Pancreas (tissue), 10 donors: ENCODE data around the gene LAMA2. TPM values are rescaled to one million over a fixed set of nuclear protein-coding genes. Genes with fewer than 3 reads are reported as not detected.

Experiments used
- ATAC-seq, 4 donors: fragments of 200-7000 bp; cut with Tn5 transposase; one replicate each; pipeline versions ENCODE4 v1.8.0 to v1.9.1; 2020; ENCODE audit warnings: mild to moderate bottlenecking in 4 of 4, moderate library complexity in 4 of 4
- DNase-seq, 6 donors: peaks; one replicate each; pipeline ENCODE4 v3.0.0-alpha.2; 2020
- FAIRE-seq: peaks from 2 replicates; lab custom pipeline; 2012; peaks lifted over from hg19 to GRCh38; lab: Jason Lieb, UNC
- H3K27ac ChIP-seq, 4 donors: fragments of 200-600 bp; sonication (generic); 1 replicate in 3 of 4; 2 replicates in 1 of 4; pipeline versions ENCODE4 v1.5.0 to v1.8.0; 2020
- H3K27me3 ChIP-seq, 4 donors: fragments of 200-600 bp; one replicate each; pipeline ENCODE4 v1.8.0; 2021
- H3K36me3 ChIP-seq, 3 donors: fragments of 200-600 bp; sonication (generic) in 1 of 3; one replicate each; pipeline versions ENCODE4 v1.5.0 to v1.8.0; 2020 to 2021
- H3K4me1 ChIP-seq, 3 donors: fragments of 200-600 bp; one replicate each; pipeline ENCODE4 v1.8.0; 2021
- H3K4me3 ChIP-seq, 4 donors: fragments of 200-600 bp; sonication (generic) in 2 of 4; one replicate each; pipeline versions ENCODE4 v1.5.0 to v1.8.0; 2020 to 2021
- H3K9me3 ChIP-seq, 4 donors: fragments of 200-600 bp; one replicate each; pipeline ENCODE4 v1.8.0; 2021
- CTCF ChIP-seq, 4 donors: fragments of 200-600 bp; sonication (generic) in 3 of 4; IDR thresholded peaks; one replicate each; pipeline versions ENCODE4 v1.5.0 to v1.8.0; 2021; ENCODE audit warnings: antibody characterized with exemption in 4 of 4
- WGBS, 2 donors: extraction: QIAGEN DNeasy Blood & Tissue Kit; methylation state at CpG; one replicate each; pipeline ENCODE4 v1.1.7; 2013; 5-methylcytosine and 5-hydroxymethylcytosine counted together
- intact Hi-C, 3 donors: fragments of 100-400 bp; cut with DNase I; formaldehyde crosslinking; loops; one replicate each; pipeline versions ENCODE4 v1.11.1 to v1.14.2; 2022
- polyA plus RNA-seq, 2 donors: library from polyadenylated mRNA; stranded (reverse); fragments of 200-250 nt; gene quantifications; one replicate each; pipeline ENCODE4 v1.2.3, GENCODE V29; 2013
- total RNA-seq, 6 donors: library from RNA; stranded (reverse); fragmentation: NEBNext Ultra II Directional in 4 of 6; extraction: Animal tissue kit (Norgen Biotek cat#: 25700) in 4 of 6; gene quantifications; one replicate each; pipeline versions ENCODE4 v1.2.1 to v1.2.4, GENCODE V29; 2021 to 2023
- donor health status: healthy with polysubstance abuse.
- donor health status: DM: no; HTN: no; CAD: no; lungs with moderate emphysema.
- donor health status: DM: no; HTN: no; CAD: no.
- donor health status: control.
- donor health status: control.
- donor health status: Bipolar disorder and iron deficiency.
- donor health status: DM: yes; HTN: yes; CAD: no.
- donor health status: DM: no; HTN: no; CAD: no.
- donor health status: DM: no; HTN: no; CAD: no.
- donor health status: DM: yes; HTN: yes; CAD: no.

Gene LAMA2
- total and polyA plus RNA-seq, 8 donors, result 1.2 to 26.2 (median 6.2) TPM

- ATAC-seq (no peak), FAIRE-seq (no peak), DNase-seq (no peak)
- intact Hi-C loops, result no loop called here
- H3K4me3 ChIP-seq, result no peak overlapping the region
- no peaks in the 10 kb centered on the region for H3K36me3 ChIP-seq
- no peak overlapping the region for H3K27ac ChIP-seq
- 60 to 84% methylated on average over 4 of the region's 4 CpGs for WGBS, 2 donors
- H3K9me3 ChIP-seq, result no peaks in the 10 kb centered on the region
- H3K27me3 ChIP-seq, result no peaks in the 10 kb centered on the region
- H3K4me1 ChIP-seq, result no peaks in the 10 kb centered on the region
- no peak for TF ChIP-seq CTCF (IDR thresholded peaks at IDR 0.05)
Measured at GRCh38 chr6:129276986-129277385, 394.0 kb downstream of the LAMA2 start.

GRCh38 chr6:129279343-129280292 lies 396.7 kb downstream of the LAMA2 start:
- H3K4me1 ChIP-seq, result no peaks in the 10 kb centered on the region
- no peak overlapping the region for H3K27ac ChIP-seq
- no peaks in the 10 kb centered on the region for H3K9me3 ChIP-seq
- no peaks in the 10 kb centered on the region for H3K27me3 ChIP-seq
- H3K4me3 ChIP-seq, result no peak overlapping the region
- FAIRE-seq, result no peak
- intact Hi-C loops, result no loop called here
- 56 to 67% methylated on average over 11 of the region's 11 CpGs for WGBS, 2 donors
- DNase-seq, result no peak
- no peaks in the 10 kb centered on the region for H3K36me3 ChIP-seq
- no peak for TF ChIP-seq CTCF (IDR thresholded peaks at IDR 0.05)
- ATAC-seq, result no peak

GRCh38 chr6:129280293-129280644 lies 397.3 kb downstream of the LAMA2 start:
- DNase-seq, result no peak
- ATAC-seq, result no peak
- no peak overlapping the region for H3K4me3 ChIP-seq
- no peaks in the 10 kb centered on the region for H3K9me3 ChIP-seq
- H3K27ac ChIP-seq, result no peak overlapping the region
- no peak for TF ChIP-seq CTCF (IDR thresholded peaks at IDR 0.05)
- FAIRE-seq, result no peak
- no peaks in the 10 kb centered on the region for H3K27me3 ChIP-seq
- no peaks in the 10 kb centered on the region for H3K4me1 ChIP-seq
- intact Hi-C loops, result no loop called here
- no peaks in the 10 kb centered on the region for H3K36me3 ChIP-seq

- no peak overlapping the region for H3K27ac ChIP-seq
- TF ChIP-seq CTCF (IDR thresholded peaks at IDR 0.05), result no peak
- intact Hi-C loops, result no loop called here
- H3K4me1 ChIP-seq, result no peaks in the 10 kb centered on the region
- no peaks in the 10 kb centered on the region for H3K9me3 ChIP-seq
- no peaks in the 10 kb centered on the region for H3K36me3 ChIP-seq
- H3K4me3 ChIP-seq, result no peak overlapping the region
- no peak for FAIRE-seq
- 23 to 26% methylated on average over 1 of the region's 1 CpG for WGBS, 2 donors
- no peak for DNase-seq
- H3K27me3 ChIP-seq, result no peaks in the 10 kb centered on the region
- no peak for ATAC-seq
Measured at GRCh38 chr6:129280749-129281148, 397.8 kb downstream of the LAMA2 start.

GRCh38 chr6:129281168-129281796 lies 398.3 kb downstream of the LAMA2 start:
- DNase-seq (no peak), FAIRE-seq (no peak), ATAC-seq (no peak)
- H3K27ac ChIP-seq, result no peak overlapping the region
- no peaks in the 10 kb centered on the region for H3K4me1 ChIP-seq
- no peaks in the 10 kb centered on the region for H3K36me3 ChIP-seq
- intact Hi-C loops, result no loop called here
- H3K4me3 ChIP-seq, result no peak overlapping the region
- no peaks in the 10 kb centered on the region for H3K27me3 ChIP-seq
- H3K9me3 ChIP-seq, result no peaks in the 10 kb centered on the region
- TF ChIP-seq CTCF (IDR thresholded peaks at IDR 0.05), result no peak
